NOMO-1 treated with dmso at 0.1 percent for 144 hours (cell line): Measurements from ENCODE around the gene ALG8.
"Not testable (repeated sequence)": the region's sequence is repeated elsewhere in the genome, so short reads cannot be mapped to it uniquely, and the experiment has no call there.

ENCODE experiments used
- DNase-seq: peaks from one replicate; lab custom pipeline; 2025; ENCODE audit not compliant: unreplicated experiment; lab: John Stamatoyannopoulos, UW

ALG8 gene

DNA sequence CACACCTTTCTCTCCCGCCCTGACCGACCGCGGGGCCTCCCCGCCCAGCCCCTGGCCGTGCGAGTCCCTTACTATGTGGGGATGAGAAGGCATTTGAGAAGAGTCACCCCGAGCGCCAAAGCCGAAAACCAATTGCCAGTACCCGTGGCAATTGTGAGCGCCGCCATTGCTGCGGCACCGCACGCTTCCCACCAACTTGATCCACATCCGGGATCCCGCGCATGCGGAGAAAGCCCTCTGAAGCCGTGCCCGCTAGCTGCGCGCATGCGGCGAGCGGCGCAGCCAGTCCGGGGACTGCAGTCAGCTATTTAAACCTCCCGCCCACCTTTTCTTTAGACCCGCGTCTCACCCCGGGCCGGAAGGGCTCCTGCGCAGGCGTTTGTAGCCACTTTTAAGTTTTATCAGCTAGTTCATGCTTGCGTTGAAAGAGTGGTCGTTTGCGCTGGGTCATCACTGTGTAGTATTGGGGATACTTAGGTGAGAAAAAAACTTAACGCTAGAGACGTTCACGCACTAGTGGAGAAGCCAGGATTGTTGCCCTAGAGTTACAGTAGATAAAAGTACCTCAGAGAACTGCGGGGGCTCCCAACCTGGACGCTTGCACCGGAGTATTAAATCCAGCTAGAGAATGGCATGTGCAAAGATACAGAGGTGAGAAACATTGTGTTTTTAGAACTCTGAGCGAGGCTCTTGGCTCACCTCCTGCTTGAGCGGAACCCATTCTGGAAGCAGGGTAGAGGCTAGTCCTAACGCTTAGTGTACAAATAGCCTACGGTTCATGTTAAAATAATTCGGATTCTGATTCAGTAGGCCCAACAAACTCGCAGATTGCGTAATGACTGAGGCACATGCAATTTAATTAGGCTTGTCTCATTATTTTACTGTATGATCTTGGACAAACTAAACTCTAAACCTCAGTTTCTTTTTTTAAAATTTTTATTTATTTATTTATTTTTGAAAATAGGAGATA, at the start of gene ALG8:
Gene ALG8 (minus strand): TSS at position 205 of the 970 bp plus-strand sequence. CDS start 38 bp downstream, at position 167.
- peak; percentile 84 for DNase-seq

DNA sequence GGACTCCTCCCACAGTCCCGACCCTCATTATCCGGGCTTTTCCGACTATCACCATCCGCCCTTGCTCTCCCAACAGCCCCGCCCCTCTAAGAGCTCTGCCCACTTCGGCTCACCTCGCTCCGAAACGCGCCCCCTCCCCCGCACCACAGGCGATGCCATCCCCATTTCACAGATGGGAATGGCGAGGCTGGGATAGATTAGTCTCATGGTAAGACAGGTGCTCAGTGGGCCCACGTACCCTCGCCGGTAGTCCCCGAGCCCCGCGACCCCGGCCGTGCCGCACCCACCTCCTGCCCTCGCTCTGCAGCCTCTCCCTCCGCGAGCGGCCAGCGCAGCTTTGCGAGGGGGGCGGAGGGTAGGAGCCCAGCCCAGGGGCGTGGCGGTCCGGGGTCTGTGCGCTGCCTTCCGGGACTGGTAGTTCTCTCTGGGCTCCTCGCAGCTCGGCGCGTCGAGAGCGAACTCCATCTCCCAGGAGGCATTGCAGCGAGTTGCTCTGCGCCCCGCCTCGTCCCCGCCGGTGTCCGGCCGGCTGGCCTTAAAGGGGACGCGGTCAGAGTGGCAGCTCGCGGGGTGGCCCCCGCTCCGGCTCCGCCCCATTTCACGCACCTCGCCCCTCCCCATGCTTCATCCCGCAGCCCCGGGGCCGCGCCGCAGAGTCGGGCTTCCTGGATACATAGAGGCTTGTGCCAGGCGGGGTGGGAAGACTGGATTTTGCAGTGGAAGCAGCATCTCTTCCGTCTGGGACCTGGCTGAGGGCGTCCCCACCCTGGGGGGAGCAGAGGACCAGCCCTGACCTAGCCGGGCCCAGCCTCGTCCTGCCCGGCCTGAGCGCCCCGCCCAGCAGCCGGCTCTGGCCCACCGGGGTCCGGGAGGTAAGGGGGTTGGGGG, 49.1 kb upstream of the ALG8 start, which contains the start of the genes KCTD21 and USP35:
Gene KCTD21 (minus strand): TSS at position 341 of the 888 bp plus-strand sequence. CDS start 14,072 bp downstream, outside the sequence.
Gene USP35 (plus strand): TSS at position 634 of the 888 bp plus-strand sequence. CDS start 7,327 bp downstream, outside the sequence.
- DNase-seq = peak; percentile 99

DNA sequence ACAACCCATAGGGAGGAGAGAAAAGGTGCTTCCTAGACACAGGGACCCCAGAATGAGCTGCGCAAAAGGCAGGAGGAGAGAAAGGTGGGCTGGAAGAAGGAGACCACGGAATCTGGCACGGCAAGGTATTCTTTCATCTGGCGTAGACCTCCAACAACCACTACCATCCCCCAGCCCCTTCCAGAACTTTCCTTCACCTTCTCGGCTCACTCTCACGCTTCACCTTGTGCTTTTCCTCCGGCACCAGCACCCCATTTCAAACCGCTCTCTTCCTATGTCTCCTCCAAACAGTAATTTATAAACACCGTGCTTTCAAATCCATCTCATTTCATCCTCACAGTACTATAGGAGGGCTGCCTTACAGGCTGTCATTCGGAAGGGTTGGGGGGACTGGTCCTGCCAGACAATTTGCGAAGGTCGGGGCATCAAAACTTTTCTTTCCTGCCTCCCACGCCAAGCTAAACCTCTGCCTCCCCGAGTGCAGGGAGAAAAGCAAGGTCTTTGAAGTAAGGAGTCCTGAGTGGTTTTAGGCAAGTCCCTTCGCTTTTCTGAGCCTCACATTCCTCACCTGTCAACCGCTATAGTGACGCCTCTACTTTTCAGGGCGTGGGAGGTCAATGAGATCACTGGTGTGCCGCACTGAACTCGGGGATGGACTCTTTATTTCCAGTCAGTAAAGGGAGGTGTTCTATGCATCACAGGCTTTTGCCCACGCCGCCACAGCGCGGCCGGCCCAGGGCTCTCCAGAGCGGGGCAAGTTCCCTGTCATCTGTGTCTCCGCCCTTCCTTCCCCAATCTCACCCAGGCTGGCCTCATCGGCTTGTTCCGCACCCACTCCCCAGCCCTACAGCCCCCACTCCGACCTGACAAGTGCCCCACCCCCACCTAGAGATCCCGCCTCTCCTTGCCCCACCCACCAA, 48.2 kb upstream of the ALG8 start:
- peak; percentile 99 for DNase-seq

DNA sequence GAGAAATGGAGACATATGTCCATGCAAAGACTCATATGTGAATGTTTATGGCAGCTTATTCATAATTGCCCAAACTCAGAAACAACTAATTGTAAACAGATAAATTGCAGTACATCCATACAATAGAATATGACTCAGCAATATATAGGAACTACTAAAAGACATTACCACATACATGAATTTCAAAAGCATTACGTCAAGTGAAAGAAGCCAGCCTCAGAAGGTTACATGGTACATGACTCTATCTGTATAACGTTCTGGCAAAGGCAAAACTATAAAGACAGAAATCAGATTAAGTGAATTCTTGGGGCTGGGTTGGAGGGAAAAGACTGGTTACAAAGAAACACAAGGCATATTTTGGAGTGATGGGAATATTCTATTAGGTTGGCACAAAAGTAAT, 41.8 kb upstream of the ALG8 start:
- DNase-seq = no peak

DNA sequence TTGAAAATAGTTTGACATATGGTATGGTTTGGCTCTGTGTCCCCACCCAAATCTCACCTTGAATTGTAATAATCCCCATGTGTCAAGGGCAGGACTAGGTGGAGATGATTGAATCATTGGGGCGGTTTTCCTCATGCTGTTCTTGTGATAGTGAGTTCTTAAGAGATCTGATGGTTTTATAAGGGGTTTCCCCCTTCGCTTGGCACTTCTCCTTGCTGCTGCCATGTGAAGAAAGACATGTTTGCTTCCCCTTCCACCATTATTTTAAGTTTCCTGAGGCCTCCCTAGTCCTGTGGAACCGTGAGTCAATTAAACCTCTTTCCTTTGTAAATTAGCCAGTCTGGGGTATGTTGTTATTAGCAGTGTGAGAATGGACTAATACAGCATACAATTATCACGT, 41.3 kb upstream of the ALG8 start:
- no peak for DNase-seq

DNA sequence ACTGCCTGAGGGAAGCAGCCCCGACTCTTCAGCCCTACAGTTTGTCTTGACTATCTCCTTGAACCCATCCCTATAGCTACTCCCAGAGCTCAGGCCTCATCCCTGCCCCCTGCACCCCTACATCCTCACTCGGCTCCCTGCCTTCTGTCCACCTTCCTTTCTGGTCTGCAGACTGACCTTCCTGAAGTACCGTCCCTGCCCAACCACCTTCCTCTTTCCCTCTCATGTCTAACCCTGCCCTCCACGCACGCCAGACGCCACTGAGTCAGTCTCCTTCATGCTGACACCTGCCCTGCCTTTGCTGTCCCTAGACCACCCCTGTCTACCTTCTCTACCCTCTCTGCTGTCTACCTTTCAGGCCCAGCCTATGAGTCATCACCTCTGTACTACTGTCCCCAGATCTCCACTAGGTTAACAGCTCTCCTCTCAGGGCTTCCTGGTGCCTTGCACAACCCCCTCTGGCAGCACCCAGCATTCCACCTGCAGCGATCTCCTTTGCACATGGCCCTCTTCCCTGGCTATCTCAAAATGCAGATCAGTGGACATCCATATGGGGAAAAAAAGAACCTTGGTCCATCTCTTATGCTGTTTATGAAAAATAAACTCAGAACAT, 40.1 kb upstream of the ALG8 start:
- DNase-seq = no peak

DNA sequence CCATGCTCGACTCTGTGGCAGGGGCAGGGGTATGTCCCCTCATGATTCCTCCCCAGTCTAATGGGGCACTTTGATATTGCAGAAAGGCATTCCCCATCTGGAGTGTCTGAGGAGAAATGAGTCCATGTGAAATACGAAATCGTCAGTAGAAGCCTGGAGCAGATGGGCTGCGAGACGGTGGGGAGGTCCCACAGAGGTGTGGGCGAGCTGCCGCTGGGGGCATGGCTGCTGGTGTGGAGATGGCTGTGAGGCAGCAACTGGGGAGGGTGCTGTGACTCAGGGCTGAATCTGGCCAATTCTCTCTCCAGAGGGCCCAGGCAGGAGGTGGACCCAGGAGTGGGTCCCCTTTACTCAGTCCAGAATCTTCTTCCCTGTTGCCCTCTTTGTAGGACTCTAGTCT, 37.8 kb upstream of the ALG8 start:
- no peak for DNase-seq

DNA sequence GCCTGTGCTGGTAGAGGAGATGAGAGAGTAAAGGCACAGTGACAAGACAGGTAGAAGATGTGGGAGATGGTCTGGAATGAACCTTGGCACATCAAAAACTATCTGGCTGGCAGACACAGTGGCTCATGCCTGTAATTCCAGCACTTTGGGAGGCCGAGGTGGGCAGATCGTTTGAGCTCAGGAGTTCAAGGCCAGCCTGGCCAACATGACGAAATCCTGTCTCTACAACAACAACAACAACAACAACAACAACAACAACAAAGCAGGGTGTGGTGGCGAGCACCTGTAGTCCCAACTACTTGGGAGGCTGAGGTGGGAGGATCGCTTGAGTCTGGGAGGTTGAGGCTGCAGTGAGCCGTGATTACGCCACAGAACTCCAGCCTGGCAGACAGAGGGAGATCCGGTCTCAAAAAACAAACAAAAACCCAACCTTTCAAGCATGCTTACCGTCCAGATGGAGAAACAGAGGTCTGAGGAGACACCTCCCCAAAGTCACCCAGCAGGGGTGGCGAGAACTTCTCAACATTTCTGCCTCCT, 37.2 kb upstream of the ALG8 start:
- DNase-seq = no peak

DNA sequence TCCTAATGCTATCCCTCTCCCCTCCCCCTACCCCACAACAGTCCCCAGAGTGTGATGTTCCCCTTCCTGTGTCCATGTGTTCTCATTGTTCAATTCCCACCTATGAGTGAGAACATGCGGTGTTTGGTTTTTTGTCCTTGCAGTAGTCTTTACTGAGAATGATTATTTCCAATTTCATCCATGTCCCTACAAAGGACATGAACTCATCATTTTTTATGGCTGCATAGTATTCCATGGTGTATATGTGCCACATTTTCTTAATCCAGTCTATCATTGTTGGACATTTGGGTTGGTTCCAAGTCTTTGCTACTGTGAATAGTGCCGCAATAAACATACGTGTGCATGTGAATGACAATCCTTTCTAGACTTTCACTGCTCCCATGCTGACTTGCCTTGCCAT, 36.4 kb upstream of the ALG8 start:
- DNase-seq = not testable (repeated sequence)

DNA sequence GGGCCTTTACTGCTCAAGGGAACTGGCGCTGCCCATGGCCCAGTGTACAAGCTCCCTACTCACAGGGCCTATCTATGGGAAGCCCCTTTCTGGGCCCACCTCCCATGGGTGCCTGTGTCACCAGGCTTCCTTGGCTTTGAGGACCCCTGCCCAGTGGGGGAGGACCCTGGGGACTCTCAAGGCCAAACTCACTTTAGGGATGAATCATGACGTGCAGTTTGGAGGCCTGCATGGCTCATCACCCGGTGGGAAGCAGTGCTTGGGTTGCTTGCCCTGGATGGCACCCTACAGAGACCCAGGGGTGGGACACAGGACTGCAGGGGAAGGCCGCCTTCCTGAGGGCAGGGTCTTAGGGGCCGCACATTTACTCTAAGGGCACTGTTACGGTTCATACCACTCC, 32.5 kb upstream of the ALG8 start:
- no peak for DNase-seq

DNA sequence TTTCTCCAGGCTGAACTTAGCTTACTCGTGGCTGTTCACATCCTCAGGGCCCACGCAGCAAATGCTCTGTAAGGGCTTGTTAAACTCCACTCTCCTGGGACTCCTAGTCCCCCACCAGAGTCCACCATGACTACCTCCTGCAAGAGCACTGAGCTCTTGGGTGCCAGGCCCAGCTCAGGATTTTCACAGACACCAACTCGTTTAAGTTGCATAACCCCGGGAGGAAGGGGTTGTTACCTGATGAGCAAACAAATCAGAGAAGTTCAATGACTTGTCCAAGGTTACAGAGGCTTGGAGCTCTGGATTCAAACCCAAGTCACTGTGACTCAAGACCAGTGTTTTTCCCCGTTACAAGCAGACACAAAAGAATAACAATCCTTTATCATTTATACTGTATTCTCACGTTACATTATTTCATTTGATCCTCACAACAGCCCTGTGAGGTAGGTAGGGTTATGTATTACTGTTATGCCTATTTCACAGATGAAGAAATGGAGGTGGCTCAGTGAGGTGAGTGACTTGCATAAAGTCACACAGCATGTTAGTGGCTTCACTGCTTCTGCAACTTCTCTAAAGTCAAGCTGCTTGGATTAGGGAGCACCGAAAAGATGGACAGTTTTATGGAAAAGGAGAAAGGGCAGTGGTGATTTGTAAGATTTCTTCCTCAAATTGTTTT, 31.6 kb upstream of the ALG8 start:
- no peak for DNase-seq

DNA sequence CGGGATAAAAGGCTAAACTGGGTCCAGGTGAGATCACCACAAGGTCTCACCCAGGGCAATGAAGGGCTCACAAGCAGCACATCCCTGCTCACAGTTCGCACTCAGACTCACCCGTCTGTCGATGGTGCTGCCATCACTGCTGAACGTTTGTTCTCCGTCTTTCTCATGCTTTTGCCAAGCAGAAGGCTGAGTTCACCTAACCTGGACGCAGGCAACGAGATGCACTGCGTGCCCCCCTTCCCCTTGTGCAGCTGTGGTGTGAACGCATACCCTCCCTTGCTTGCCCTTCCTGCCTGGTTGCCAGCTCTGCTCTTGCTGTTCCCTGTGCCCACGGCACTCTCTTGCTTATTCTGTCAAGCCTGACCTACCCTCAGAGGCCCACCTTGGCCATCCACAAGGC, 31.0 kb upstream of the ALG8 start:
- no peak for DNase-seq

DNA sequence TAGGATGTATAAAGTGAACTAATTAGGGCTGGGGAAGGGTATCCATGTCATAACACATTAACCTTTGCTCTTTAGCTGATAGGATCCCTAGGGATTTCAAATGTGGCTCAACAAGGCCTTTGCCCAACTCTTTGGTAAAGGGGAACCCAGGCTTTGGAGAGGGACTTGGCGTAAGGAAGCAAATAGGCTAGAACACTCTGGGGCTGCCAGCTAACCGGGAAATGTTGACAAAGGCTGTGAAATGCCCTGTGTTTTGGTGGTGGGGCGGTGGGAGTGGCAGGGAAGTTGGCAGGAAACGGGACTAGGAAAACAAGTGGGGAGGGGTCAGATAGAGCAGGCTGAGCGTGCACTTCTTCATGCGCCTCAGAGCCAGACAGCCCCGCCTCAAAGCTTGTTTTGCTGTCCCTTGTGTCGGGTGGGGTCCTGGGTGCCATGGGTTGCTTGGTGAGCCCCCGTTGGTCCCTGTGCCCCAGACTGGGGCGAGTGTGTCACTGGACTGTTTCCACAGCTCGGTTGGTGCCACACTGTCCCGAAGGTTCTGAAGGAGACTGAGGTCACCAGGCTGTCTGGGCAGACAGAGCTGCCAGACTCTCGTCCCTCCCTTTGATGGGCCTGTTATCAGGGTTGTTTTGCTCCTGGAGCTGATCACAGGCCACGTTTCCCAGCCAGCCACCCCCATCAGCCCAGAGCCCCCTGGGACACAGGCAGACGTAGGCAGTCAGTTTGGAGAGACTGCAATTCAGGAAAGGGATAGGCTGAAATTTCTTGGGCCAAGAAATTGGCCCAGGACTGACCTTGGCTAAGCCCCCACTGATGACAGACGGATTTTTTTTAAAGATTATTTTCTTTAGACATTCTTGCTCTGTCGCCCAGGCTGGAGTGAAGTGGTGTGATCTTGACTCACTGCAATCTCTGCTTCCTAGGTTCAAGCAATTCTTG, 29.4 kb upstream of the ALG8 start:
- no peak for DNase-seq

DNA sequence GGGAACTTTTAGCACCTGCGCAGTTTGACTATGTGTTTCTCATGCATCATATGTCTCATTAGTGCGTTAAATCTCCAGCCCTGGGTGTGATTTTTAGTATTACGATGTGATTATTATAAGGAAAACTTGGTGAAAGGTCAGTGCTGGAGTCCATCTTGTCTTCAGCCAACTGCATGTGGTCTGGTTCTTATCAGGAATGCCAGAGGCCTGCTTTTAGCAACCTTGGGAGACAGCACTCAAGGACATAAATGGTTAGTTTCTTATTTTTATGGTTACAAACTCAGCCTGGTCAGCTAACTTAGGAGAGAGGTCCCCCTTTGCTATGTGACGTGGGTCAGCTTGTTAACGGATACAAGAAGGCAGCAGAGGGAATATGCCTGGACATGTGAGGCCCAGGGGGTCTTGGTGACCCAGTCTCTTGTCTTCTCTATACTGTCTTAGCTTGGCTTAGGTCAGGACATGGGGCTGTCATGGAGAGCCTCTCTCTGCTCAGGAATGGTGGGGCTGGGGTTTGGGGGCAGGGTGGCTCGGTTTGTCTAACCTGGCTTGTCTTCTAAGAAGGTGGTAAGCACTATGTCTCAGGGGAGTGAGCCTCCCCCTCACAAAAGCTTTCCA, 27.5 kb upstream of the ALG8 start:
- DNase-seq = no peak

DNA sequence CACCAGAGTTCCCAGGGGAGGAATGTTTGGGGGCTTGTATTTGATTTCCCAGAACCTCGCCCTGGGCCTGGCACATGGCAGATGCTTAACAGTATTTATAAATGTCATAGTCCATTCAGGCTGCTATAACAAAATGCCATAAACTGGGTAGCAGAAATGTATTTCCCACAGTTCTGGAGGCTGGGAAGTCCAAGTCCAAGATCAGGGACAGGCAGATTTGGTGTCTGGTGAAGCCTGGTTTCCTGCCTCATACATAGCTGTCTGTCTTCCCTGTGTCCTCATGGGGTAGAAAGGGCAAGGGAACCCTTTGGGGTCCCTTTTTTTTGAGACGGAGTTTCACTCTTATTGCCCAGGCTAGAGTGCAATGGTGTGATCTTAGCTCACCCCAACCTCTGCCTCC, 25.0 kb upstream of the ALG8 start:
- DNase-seq = no peak

DNA sequence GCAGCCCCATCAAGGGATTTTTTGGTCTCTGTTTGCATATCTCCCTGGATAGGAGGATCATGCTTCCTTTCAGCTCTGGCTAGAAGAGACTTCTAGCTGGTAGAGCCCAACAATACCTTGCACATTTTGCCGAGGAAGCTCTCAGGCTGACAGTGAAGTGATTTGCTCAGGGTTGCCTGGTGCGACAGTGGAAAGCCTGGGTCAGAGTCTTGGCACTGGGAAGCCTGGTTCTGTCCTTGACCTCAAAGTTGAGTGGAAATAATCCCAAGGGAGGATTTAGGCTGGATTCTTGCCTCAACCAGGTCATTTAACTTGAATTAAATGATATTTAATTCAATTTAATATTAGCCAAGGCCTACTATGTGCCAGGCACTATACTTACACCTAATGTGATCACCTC, 24.4 kb upstream of the ALG8 start:
- DNase-seq = no peak

DNA sequence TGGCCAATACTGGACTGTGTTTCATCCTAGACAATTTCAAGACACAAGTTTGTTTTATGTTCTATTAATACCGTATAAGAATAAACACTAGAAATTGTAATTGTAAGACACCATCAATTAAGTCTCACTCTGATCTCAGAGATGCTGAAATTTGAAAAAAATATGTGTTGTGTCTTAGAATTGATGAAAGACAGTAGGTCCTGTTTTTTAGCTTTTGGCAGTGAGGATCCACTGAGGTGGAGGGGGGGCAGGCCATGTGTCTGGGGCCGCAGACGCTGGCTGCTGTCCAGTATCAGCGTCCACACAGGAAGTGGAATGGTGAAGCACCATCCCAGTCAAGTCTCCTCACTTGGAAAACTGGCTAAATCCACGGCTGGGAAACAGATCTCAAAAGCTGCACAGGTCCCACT, 22.5 kb upstream of the ALG8 start:
- no peak for DNase-seq

DNA sequence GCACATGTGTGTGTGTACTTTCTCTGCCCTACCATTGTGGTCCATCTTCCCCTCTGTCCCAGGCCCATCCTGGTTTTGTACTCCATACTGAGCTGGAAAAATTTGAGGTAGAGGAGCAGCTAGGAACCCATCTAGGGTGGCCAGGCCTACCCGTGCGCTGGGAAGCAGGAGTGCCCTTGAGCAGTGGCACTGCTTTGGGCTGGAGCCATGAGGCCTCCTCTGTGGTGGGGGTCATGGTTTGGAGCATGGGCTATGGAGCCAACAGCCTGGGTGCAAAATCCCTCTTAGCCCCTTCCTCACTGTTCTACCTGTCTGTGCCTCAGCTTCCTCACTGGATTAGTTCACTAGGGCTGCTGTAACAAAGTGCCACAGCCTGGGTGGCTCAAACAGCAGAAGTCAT, 21.9 kb upstream of the ALG8 start:
- DNase-seq = no peak
